ENCODE results near the gene DYSF.
"Not testable (repeated sequence)": the region's sequence is repeated elsewhere in the genome, so short reads cannot be mapped to it uniquely, and the experiment has no call there.

Gene DYSF

DNA sequence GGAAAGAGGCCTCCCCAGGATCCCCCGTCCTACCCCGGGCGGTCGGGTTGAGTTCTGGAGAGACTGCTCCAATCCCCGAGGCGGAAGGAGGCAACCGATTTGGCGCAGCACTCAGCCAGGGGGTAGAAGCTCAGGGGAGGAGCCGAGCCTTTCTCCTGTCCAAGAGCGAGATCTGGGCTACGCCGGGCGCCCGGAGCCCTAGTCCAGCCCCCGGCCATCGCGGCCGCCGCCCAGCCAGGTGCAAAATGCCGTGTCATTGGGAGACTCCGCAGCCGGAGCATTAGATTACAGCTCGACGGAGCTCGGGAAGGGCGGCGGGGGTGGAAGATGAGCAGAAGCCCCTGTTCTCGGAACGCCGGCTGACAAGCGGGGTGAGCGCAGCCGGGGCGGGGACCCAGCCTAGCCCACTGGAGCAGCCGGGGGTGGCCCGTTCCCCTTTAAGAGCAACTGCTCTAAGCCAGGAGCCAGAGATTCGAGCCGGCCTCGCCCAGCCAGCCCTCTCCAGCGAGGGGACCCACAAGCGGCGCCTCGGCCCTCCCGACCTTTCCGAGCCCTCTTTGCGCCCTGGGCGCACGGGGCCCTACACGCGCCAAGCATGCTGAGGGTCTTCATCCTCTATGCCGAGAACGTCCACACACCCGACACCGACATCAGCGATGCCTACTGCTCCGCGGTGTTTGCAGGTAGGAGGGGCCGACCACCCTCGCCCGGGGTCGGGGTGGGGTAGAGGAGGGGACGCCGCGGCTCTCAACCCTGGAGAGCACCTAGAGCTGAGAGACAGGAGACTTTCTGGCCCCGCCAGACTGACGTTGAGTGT is at the start of gene DYSF:
TSS of gene DYSF (plus strand) at position 158 of the 817 bp plus-strand sequence.
- DNase-seq (ENCODE audit: low read depth): no peak

DNA sequence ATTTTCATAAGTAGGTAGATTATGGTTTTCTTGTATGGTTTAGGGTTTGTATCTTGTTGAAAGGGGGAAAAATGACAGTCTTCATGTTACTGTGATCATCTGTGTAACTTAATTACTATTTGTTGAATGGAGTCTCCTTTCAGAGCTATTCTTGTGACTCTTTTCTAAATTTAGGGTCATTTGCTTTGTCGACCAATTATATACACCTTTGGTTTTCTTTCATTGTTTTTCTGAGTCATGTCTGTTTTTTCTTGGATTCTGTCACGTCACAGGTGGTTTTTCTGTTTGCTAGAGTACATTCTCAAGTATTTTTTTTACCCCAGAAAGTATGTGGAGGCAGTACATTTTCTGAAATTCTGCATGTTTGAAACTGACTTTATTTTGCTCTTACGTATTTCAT is 43.8 kb upstream of the DYSF start:
- no peak for DNase-seq (ENCODE audit: low read depth)

DNA sequence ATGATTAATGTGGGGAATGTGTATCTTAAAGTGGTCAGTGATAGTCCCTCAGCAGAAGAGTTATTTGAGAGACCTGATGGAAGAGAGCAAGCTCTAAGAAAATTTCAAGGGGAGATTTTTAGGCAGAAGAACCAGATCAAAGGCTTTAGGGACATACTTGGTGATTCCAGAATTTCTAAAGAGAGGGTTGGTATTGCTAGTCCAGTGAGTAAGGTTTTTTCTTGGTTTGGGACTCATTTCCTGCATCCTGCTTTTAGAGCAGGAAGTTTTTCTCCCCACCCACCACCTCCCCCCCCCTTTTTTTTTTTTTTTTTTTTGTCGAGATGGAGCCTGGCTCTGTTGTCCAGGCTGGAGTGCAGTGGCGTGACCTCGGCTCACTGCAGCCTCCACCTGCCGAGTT is 42.7 kb upstream of the DYSF start:
- no peak for DNase-seq (ENCODE audit: low read depth)

DNA sequence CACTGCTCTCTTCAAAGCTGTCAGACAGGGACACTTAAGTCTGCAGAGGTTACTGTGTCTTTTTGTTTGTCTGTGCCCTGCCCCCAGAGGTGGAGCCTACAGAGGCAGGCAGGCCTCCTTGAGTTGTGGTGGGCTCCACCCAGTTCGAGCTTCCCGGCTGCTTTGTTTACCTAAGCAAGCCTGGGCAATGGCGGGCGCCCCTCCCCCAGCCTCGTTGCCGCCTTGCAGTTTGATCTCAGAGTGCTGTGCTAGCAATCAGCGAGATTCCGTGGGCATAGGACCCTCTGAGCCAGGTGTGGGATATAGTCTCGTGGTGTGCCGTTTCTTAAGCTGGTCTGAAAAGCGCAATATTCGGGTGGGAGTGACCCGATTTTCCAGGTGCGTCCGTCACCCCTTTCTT is 36.5 kb upstream of the DYSF start:
- not testable (repeated sequence) for DNase-seq (ENCODE audit: low read depth)

DNA sequence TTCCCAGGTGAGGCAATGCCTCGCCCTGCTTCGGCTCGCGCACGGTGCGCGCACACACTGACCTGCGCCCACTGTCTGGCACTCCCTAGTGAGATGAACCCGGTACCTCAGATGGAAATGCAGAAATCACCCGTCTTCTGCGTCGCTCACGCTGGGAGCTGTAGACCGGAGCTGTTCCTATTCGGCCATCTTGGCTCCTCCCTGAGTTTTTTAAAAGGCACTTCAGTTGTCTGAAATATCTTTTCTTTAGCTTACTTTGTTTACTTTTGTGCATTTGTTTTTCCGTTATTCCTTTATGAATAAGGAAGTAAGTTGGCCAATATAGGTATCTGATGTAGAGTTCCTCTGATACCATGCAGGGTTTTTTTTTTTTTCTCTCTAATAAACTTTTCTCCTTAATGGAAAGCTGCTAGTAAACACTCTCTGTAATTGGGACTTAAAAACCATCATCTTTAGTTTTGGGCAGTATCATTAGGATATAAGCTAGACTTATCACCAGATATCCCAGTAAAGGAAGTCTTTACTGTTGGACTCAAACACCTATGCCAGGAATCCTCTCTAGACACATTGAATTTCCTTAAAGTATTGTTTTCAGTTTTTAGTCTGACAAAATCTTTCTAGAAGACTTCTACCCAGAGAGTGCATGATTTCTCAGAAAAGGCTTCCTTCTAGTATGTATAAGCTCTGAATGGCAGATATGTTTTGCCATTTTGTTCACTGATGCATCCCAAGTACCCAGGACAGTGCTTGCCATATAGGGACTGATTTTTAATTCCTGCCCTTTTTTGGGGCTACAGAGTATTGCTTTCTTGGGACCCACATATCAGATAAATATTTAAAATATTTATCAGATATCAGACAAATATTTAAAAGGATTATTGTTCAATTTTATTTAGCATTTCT is 35.8 kb upstream of the DYSF start:
- no peak for DNase-seq (ENCODE audit: low read depth)

DNA sequence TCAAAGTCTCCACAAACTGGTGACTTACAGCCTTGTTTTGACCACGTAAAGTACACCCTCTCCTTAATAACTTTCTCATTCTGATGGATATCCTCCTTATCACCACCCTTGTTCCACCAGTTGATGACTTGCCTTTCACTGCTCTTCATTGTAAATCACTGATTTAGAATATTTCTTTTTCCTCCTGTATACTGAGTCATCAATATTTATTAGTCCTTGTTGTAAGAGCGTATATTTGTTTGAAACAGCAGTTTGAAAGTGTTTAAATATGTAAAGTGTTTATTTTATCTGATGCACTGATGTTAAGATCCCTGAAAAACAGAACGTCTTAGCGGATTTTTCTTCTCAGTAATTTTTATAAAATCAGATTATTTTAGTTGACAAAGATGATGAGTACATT is 34.2 kb upstream of the DYSF start:
- no peak for DNase-seq (ENCODE audit: low read depth)

DNA sequence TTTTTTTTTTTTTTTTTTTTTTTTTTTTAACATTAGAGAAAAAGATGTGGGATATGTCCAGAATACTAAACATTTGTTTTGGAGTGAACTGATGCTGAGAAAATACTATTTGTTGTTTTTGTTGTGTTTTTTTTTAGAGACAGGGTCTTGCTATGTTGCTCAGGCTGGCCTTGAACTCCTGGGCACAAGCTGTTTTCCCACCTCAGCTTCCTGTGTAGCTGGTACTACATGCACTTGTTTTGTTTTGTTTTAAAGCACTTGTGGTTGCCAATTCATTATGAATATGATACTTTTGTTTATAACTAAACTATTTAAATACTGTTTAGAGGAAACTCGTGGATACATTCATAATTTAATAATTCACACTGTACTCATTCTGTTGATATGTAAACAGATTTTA is 33.4 kb upstream of the DYSF start:
- no peak for DNase-seq (ENCODE audit: low read depth)

DNA sequence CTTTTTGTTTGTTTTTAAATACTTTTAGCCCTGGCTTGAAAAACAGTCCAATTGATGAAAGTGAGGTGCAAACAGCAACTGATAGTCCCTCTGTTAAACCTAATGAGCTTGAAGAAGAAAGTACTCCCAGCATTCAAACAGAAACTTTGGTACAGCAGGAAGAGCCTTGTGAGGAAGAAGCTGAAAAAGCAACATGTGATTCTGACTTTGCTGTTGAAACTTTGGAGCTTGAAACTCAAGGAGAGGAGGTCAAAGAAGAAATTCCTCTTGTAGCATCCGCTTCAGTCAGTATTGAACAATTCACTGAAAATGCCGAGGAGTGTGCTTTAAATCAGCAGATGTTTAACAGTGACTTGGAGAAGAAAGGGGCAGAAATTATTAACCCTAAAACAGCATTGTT is 30.6 kb upstream of the DYSF start:
- DNase-seq (ENCODE audit: low read depth): no peak

DNA sequence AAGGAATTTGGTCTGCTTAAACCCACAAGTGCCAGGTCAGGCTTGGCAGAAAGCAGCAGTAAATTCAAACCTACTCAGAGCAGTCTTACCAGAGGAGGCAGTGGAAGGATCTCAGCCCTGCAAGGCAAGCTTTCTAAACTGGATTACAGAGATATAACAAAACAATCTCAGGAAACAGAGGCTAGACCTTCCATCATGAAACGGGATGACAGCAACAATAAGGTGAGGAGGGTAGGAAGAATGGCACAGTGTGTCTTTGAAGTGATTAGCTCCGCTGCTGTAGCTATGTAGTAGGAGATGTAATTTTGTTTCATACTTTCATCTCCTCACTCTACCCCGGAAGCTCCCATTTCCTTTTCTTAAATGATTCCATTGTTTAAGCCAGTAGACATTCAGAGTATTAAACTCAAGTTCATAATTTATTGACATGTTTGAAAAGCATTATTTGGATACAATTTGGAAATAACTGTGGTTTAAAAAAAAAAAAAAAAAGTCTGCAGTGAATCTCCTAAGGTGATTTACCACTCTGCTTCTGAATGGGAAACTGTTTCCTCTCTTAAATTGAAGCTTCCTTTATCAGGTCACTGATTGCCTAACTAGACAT is 29.4 kb upstream of the DYSF start:
- no peak for DNase-seq (ENCODE audit: low read depth)

DNA sequence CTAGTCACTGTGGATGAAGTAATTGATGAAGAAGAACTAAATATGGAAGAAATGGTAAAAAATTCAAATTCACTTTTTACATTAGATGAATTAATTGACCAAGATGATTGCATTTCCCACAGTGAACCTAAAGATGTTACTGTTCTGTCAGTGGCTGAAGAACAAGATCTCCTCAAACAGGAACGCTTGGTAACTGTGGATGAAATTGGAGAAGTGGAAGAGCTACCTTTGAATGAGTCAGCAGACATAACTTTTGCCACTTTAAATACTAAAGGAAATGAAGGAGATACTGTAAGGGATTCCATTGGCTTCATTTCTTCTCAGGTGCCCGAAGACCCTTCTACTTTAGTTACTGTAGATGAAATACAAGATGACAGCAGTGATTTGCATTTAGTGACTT is 26.6 kb upstream of the DYSF start:
- no peak for DNase-seq (ENCODE audit: low read depth)

DNA sequence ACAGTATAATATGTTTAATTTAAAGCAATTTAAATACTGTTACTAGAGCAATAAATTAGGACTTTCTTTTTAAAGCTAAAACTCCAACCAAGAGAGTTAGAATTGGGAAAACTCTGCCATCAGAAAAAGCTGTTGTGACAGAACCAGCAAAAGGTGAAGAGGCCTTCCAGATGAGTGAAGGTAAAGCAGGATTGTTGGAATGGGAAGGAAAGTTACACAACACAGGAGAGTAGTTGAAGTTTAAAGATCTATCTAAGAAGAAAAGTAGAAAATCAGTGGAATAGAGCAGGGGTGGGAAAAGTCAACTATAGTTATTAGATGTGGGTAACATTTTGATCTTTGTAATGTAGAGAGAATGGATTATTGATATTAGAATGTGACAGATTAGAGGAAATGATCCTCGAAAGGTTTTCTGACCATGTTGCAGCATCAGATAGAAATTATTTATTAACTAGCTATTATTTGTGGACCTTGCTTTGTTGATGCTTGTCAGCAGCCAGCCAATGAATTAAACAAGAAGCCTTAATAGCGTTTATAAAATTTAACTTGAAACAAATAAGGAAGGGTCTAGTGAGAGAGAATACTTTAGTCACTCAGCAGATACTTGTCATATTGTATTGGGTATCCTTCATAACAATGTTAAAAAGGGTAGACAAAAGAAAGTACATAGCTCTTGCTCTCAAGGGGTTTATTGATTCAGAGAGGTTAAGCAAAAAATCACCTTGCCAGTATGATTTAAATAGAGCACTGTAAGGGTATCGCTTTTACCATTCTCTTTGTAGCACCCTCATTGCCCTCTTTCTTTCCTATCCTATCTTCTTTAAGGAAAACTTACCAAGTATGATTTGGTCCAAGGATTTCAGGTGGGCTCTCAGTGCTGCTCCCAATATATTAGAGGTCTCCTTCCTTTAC is 24.6 kb upstream of the DYSF start:
- DNase-seq (ENCODE audit: low read depth): no peak

DNA sequence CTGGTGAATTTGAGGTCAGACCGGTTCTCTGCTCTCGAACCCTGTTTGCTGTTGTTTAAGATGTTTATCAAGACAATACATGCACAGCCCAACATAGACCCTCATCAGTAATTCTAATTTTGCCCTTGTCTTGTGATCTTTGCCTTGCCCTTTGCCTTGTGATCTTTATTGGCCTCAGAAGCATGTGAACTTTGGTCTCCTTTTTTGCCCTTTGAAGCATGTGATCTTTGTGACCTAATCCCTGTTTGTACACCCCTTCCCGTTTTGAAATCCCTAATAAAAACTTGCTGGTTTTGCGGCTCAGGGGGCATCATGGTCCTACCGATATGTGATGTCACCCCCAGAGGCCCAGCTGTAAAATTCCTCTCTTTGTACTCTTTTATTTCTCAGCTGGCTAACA is 8.2 kb upstream of the DYSF start:
- not testable (repeated sequence) for DNase-seq (ENCODE audit: low read depth)

DNA sequence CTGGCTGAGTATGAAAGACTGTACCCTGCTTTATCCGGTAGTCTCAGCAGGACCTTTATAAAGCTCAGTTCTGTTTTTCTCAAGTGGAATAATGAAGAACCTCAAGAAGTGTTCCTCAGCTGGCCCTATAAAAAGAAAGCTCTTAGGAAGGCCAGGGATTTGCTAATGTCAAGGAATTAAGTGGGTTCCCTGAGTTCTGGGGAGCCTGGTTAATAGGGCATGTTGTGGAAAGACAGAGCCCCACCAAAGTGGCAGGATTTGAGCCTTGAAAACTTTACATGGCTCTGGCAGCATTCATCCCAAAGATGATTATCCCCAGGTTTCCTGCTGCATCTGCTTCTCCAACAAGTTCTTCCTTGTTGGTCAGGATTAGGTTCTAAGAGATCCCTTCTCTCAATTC is 6.9 kb upstream of the DYSF start:
- no peak for DNase-seq (ENCODE audit: low read depth)

DNA sequence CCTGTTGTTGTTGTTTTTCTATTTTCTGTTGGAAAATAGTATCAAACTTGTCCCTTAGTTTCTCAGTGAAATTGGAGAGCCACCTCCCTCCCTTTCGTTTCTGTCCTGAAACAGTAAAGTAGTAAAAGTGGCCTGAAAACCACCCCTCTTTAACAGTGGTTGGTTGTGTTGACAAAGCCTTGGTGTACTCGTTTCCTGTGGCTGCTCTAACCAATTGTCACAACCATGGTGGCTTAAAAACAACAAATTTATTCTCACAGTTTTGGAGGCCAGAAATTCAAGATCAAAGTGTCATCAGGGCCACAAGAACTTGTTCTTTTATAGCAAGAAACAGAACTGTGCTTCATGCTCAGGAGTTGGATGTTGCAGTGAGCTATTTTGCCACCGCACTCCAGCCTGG is 4.0 kb upstream of the DYSF start:
- no peak for DNase-seq (ENCODE audit: low read depth)

DNA sequence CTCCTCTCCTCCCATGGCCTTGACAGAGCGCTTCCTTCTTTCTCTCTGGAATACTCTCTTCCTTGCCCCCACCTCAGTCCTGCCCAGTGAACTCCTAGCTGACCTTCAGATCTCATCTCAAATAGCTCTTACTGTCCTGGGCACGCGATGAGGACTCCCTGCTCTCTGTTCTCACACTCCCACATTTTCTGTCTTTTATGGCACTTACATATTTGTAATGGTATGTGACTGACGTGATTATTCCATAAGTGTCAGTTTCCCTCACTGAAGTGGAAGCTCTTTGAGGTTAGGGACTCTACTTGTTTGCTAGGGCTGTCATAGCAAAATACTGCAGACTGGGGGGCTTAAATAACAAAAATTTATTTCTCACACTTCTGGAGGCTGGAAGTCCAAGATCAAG is 1.7 kb upstream of the DYSF start:
- DNase-seq (ENCODE audit: low read depth): no peak

DNA sequence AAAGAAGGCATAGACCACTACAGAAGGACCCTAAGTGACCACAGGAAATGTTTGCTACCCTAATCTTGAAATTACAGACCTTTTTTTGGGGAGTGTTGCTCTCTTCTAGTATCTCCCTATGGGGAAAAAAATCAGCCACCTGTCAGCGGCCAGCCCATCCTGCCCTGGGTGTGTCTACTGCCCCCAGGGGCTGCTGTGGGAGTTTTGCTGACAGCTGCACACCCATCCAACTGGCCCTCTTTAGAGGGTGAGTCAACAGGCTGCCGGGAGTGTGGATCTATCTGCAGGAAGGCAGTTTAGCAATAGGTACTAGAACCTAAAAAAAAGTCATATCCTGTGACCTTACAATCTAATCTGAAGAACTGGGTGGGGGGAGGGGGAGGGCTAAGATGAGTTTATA is 796 bp upstream of the DYSF start:
- DNase-seq (ENCODE audit: low read depth): peak; percentile 57

DNA sequence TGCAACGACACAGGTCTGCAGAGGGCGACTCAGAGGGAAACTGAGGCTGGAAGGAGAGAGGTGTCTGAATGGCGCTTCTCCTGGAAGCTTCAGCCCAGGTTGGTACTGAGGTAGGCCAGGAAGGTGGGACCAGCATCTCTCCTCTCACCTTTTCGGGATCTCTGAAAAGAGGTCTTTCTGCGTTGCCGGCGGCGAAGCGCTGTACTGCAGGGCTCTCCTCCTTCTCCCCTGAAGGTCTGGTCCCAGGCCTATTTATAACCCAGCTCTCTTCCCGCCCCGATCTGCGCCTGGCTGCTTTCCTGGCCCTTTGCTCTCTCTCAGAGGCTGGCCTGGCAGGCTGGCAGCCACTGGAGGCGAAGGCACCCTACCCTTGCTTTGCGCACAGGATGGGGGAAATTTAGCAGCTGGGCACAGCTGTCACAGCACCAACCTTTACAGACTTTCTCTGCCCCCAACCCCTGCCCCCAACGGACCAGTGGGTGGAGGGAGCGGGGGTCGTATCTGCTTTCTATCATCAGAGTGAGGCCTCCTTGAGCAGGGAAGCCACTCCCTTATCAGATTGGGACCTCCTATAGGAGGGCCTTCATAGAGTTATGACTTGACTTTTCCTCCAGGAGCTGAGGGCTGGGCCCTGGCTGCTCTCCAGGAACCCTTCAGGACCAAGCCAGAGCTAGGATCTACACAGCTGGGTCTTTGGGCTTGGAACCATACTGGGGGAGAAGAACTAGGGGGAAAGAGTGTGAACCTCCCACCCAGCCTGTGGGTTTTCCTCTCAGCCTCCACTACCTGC is 1.1 kb downstream of the DYSF start:
- DNase-seq (ENCODE audit: low read depth): no peak

DNA sequence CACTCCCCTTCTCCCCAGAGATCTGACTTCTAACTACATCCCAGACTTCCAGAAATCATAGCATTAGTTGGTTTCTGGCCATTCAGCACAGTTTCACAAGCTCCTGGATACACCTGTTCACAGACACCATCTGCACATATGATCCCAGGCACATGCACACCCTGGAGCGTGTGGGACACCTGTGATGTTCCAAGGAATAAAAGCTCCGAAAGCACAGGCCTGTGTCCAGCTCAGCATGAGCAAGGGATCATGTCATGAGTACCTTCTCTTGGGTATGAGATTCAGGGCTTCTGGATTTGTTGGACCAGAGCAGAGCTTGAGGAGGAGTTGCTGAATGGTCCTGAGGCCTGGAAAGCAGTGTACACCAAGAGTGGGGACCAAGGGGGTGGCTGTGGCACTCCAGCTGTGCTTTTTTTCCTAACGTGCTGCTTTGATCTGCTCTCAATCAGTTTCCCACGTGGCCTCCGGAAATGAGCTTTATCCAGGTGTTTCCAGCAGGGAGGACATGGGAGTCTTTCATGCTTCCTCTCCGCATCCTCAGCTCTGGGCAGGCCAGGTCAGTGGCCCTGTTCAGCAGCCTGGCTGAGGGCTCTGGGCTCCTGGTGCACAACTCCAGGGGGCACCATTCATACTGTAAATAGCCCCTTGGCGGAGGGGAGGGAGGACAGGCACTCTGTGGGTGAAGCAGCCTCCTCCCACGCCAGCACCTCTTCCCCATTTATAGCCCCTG is 1.8 kb downstream of the DYSF start:
- no peak for DNase-seq (ENCODE audit: low read depth)

DNA sequence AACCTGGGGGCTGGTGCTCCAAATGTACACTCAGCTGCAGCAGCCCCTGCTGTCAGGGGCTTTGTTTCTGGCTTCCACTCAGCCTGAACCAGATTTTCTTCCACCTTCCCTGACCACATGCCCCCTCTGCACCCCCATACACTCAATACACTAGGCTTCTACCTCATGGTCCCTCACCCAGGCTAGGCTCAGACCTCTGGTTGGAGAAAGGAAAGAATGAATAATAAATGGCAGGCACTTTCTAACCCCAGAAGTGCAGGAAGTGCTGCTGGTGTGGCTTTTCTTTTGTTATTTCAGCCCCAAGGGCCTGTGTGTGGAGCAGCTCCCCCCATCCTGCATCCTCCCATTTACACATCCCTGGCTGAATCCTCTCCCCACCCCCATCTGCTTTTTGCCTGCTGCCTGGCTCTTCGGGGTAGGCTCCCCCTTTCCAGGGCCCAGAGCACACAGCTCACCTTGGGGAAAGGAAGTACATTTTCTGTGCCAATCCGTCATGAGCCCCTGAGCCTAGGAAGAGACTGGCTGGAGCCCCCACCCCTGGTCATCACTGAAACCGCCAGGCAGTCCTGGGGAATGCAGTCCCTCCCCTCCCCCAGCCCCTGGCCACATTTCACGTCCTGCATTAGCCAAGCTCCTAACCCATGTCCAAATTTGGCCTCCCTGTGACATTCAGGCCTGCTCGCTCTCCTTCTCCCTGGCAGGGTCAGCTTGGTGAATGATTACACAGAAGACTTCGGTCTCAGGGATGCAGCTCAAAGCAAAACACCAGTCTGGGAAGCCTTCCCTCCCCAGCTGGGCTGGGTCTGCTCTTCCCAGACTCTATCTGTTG is 2.6 kb downstream of the DYSF start:
- no peak for DNase-seq (ENCODE audit: low read depth)

Measured in CMK (cell line).